ENCODE results near the gene SCARB2.
"Not testable (repeated sequence)": the region's sequence is repeated elsewhere in the genome, so short reads cannot be mapped to it uniquely, and the experiment has no call there.

Gene SCARB2, protein sequence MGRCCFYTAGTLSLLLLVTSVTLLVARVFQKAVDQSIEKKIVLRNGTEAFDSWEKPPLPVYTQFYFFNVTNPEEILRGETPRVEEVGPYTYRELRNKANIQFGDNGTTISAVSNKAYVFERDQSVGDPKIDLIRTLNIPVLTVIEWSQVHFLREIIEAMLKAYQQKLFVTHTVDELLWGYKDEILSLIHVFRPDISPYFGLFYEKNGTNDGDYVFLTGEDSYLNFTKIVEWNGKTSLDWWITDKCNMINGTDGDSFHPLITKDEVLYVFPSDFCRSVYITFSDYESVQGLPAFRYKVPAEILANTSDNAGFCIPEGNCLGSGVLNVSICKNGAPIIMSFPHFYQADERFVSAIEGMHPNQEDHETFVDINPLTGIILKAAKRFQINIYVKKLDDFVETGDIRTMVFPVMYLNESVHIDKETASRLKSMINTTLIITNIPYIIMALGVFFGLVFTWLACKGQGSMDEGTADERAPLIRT

DNA sequence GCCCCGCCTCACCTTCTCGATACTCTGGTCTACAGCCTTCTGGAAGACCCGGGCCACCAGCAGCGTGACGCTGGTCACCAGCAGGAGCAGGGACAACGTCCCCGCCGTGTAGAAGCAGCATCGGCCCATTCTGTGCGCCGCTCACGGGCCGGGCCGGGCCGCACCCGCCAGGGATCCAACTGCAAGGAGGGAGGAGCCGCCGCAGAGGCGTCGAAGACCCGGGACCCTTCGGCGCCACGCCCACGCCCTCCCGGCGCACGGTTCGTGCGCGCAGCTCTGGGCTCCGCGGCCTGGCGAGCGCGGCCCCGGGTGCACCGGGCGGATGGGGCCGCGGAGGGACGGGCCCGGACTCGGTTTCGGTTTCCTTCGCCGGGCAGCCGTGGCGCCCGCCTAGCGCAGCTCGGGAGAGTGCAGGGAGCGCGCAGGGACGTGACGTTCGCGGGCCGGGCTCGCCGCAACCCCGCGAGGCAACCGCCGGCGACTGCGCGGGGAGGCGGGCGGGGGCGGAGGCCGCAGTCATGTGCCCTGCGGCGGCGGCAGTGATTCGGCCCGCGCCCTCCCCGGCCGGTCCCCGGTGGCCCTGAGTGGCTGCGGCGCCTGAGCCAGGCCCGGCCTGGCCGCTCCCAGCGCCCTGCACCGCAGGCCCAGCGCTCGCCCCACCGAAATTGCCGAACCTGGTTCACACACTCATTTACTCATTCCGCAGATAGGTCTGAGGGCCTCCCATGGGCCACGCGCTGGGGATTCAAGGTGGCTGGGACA lies at the start of gene SCARB2:
Gene SCARB2 (minus strand): TSS at position 410 of the 762 bp plus-strand sequence. CDS start 281 bp downstream, at position 129.
- peak within 1 kb of the TSS; percentile 80 for H3K27ac Mint-ChIP-seq
- H3K36me3 Mint-ChIP-seq (ENCODE audit: low read depth) = no peaks in the 10 kb centered on the region
- no peaks in the 10 kb centered on the region for H3K27me3 Mint-ChIP-seq
- H3K4me1 Mint-ChIP-seq = peaks cover 30% of the 10 kb centered on the region
- ATAC-seq (peak; percentile 70), DNase-seq (peak; percentile 69)
- peak within 1 kb of the TSS; percentile 84 for H3K4me3 Mint-ChIP-seq
- no peaks in the 10 kb centered on the region for H3K9me3 Mint-ChIP-seq

DNA sequence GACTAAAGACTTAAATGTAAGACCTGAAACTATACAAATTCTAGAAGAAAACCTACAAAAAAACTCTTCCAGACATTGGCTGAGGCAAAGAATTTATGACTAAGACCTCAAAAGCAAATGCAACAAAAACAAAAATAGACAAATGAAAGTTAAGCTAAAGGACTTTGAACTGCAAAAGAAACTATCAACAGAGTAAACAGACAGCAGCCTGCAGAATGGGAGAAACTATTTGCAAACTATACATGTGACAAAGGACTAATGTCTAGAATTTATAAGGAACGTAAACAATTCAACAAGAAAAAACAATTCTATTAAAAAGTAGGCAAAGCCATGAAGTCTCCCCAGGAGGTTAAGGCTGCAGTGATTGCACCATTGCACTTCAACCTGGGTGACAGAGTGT lies 46.9 kb upstream of the SCARB2 start:
- Mint-ChIP-seq H3K27me3 (no peaks in the 10 kb centered on the region), H3K4me1 (no peaks in the 10 kb centered on the region), H3K27ac (no peak overlapping the region), H3K36me3 (ENCODE audit: low read depth) (no peaks in the 10 kb centered on the region), H3K4me3 (no peak overlapping the region), H3K9me3 (no peaks in the 10 kb centered on the region)
- DNase-seq = no peak
- no peak for ATAC-seq

DNA sequence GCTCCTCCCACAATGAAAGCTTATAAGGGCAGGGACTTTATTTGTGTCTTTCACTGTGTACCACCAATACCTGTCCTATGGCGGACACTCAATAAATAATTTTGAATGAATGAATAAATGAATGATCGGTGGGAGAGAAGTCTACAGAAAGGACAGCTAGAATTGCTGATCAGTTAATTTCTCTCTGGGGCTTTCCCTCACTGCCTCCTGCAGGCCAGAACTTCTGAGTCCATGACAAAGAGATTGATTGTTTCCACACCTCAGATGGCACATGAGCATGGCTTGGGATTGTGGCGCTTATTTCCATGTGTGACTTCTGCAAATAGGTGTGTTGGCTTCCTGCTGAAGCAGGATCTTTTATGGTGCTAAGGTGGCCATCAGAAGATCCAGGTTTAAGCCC lies 44.2 kb upstream of the SCARB2 start:
- no peak overlapping the region for H3K27ac Mint-ChIP-seq
- no peaks in the 10 kb centered on the region for H3K9me3 Mint-ChIP-seq
- H3K4me3 Mint-ChIP-seq = no peak overlapping the region
- no peaks in the 10 kb centered on the region for H3K36me3 Mint-ChIP-seq (ENCODE audit: low read depth)
- DNase-seq (no peak), ATAC-seq (no peak)
- peaks cover 17% of the 10 kb centered on the region for H3K27me3 Mint-ChIP-seq
- no peaks in the 10 kb centered on the region for H3K4me1 Mint-ChIP-seq

DNA sequence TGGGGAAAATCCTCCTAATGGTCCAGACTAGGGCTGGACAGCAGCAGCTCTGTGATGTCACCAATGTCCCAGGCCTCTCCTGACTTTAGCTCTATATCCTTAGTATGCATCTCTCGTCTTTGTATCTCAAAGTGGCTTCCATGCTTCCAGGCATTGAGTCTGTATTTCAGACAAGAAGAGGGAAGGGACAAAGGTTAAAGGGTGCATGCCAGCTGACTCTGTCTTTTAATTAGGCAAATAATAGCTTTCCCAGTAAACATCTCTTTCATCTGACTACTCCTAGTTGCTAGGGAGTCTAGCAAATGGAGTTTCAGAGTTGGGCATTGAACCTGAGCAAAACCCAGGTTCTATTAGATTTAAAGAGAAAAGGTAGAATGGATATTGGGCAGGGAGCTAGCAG lies 43.3 kb upstream of the SCARB2 start:
- Mint-ChIP-seq H3K36me3 (ENCODE audit: low read depth) (no peaks in the 10 kb centered on the region), H3K27ac (no peak overlapping the region), H3K27me3 (peaks cover 24% of the 10 kb centered on the region), H3K4me1 (no peaks in the 10 kb centered on the region), H3K9me3 (no peaks in the 10 kb centered on the region), H3K4me3 (no peak overlapping the region)
- ATAC-seq = no peak
- no peak for DNase-seq

DNA sequence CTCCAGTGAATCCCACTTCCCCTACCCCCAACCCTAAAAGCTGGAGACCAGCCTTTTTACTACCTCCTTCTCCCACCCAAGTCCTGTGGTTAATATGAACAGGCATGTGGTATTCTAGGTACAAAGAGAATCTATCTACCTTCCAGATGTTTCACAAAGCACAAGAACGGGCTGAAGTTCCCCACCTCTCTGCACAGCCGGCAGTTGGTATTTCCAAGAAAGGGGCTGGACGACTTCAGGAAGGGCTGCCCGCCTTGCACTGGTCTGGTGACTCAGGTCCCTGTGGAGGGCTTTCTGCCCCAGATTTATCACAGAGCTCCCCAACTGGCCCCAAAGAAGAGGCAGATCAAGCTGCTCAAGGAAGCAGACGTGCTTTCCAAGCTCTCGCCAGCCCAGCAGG lies 42.4 kb upstream of the SCARB2 start:
- Mint-ChIP-seq H3K9me3 (no peaks in the 10 kb centered on the region), H3K27me3 (peaks cover 29% of the 10 kb centered on the region), H3K4me3 (no peak overlapping the region), H3K4me1 (peaks cover 4% of the 10 kb centered on the region), H3K27ac (no peak overlapping the region), H3K36me3 (ENCODE audit: low read depth) (no peaks in the 10 kb centered on the region)
- ATAC-seq (no peak), DNase-seq (no peak)

DNA sequence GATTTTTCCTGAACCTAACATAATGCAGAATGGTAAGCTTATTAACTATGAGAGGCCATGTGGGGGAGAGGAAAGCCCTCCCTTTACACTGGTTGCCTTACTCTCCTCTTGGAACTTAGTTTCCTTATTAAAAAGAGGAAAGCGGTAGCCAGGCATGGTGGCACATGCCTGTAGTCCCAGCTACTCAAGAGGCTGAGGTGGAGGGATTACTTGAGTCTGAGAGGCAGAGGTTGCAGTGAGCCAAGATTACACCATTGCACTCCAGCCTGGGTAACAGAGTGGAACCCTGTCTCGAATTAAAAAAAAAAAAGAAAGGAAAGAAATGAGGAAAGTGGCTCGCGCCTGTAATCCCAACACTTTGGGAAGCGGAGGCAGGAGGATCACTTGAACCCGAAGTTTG lies 39.9 kb upstream of the SCARB2 start:
- peaks cover 48% of the 10 kb centered on the region for H3K27me3 Mint-ChIP-seq
- no peak overlapping the region for H3K27ac Mint-ChIP-seq
- H3K9me3 Mint-ChIP-seq = no peaks in the 10 kb centered on the region
- H3K4me3 Mint-ChIP-seq = no peak overlapping the region
- peaks cover 7% of the 10 kb centered on the region for H3K4me1 Mint-ChIP-seq
- DNase-seq = no peak
- ATAC-seq = no peak
- H3K36me3 Mint-ChIP-seq (ENCODE audit: low read depth) = no peaks in the 10 kb centered on the region

DNA sequence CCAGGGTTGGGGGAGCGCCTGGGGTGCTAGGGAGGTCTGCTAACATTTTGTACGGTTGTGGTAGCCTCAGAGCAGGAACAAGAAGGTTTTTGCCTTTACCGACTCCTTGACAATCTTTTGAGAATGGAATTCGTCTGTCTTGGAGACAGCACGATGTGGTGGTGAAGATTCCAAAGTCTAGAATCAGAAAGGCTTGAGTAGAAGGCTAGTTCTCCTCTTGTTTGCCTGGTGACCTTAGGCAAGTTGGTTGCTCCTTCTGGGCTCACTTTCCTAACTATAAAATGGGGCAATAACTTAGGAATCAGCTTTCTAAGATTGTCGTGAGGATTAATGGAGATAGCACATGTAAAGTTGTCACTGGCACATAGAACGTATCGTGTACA lies 38.6 kb upstream of the SCARB2 start:
- no peaks in the 10 kb centered on the region for H3K36me3 Mint-ChIP-seq (ENCODE audit: low read depth)
- peaks cover 7% of the 10 kb centered on the region for H3K4me1 Mint-ChIP-seq
- DNase-seq (no peak), ATAC-seq (no peak)
- no peak overlapping the region for H3K27ac Mint-ChIP-seq
- no peaks in the 10 kb centered on the region for H3K9me3 Mint-ChIP-seq
- no peak overlapping the region for H3K4me3 Mint-ChIP-seq
- H3K27me3 Mint-ChIP-seq = peaks cover 53% of the 10 kb centered on the region

DNA sequence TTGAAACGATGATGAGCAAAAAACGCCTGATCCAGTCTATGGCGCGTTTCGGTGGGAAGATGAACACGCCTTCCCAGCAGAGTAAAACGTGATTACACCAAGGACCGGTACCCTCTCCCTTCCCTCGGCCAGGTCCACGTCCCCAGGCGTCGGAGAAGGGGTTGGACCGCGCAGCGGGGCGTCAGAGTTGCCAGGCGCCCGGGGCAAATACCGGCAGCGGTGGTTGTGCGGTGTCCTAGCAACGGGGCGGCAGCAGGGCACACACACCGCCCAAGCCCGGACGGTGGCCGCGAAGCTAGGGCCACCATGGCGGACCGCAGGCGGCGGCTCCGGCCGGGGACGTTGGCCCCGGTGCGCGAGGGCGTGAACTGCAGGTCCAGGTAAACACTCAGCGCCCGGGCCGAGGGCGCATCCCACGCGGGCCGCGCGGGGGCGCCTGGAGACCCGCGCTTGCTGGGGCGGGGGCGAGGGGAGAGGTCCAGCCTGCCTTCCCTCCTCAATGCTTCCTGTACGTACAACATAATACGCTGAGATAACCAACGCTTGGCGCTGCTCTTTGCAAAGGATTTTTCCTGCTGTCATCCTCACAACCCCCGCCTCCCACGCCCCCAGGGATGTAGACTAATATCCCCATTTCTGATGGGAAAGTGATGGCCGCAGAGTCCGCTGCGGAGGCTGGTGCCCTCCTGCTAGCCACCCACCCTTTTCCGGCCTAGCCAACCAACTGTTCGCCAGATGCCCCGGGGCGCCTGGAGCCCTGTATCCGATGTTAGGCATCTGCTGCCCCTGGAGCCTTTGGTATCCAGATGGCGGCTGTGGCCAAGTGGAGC lies 38.0 kb upstream of the SCARB2 start, which contains the start of gene FAM47E:
Gene FAM47E (plus strand): TSS at position 281 of the 830 bp plus-strand sequence. CDS start 26 bp downstream, at position 307.
- DNase-seq (peak; percentile 41), ATAC-seq (peak; percentile 80)
- no peaks in the 10 kb centered on the region for H3K9me3 Mint-ChIP-seq
- H3K4me3 Mint-ChIP-seq = peak within 1 kb of the TSS; percentile 76
- H3K36me3 Mint-ChIP-seq (ENCODE audit: low read depth) = no peaks in the 10 kb centered on the region
- peaks cover 7% of the 10 kb centered on the region for H3K4me1 Mint-ChIP-seq
- peaks cover 53% of the 10 kb centered on the region for H3K27me3 Mint-ChIP-seq
- H3K27ac Mint-ChIP-seq = no peak within 1 kb of the TSS

DNA sequence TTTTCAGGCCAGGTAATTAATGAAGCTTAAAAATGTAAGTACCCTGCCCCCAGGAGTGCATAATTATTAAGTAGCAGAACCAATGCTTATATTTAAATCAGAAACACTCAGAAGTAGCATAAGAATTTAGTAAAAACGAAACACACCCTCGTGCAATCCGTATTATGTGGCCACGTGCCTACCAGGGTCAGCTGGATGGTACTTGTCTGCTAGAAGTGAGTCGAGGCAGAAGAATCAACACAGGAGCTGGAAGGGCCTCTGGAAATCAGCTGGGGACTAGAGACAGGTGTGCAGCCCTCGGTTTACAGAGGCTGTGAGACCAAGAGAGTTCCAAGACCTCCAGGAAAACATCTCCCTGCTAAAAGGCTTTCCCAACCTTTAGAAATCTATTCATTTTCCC lies 37.3 kb upstream of the SCARB2 start:
- Mint-ChIP-seq H3K4me1 (peaks cover 7% of the 10 kb centered on the region), H3K9me3 (no peaks in the 10 kb centered on the region), H3K4me3 (peak overlapping the region; percentile 76), H3K36me3 (ENCODE audit: low read depth) (no peaks in the 10 kb centered on the region), H3K27ac (no peak overlapping the region), H3K27me3 (peaks cover 53% of the 10 kb centered on the region)
- DNase-seq (no peak), ATAC-seq (no peak)

DNA sequence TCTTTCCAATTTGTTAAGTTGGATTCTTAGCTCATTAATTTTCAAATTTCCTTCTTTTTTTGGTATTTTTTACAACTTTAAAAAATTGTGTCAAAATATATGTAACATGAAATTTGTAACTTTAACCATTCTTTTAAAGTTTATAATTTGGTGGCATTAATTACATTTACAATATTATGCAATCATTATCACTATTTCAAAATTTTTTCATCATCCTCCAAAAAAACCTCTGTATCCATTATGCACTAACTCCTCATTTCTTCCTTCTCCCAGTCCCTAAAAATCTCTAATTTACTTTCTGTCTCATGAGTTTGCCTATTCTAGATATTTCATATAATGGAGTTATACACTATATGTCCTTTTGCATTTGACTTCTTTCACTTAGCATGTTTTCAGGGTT lies 33.2 kb upstream of the SCARB2 start:
- no peak for DNase-seq
- H3K4me3 Mint-ChIP-seq = no peak overlapping the region
- H3K36me3 Mint-ChIP-seq (ENCODE audit: low read depth) = no peaks in the 10 kb centered on the region
- ATAC-seq = no peak
- H3K27ac Mint-ChIP-seq = no peak overlapping the region
- H3K9me3 Mint-ChIP-seq = no peaks in the 10 kb centered on the region
- H3K4me1 Mint-ChIP-seq = peaks cover 7% of the 10 kb centered on the region
- peaks cover 29% of the 10 kb centered on the region for H3K27me3 Mint-ChIP-seq

DNA sequence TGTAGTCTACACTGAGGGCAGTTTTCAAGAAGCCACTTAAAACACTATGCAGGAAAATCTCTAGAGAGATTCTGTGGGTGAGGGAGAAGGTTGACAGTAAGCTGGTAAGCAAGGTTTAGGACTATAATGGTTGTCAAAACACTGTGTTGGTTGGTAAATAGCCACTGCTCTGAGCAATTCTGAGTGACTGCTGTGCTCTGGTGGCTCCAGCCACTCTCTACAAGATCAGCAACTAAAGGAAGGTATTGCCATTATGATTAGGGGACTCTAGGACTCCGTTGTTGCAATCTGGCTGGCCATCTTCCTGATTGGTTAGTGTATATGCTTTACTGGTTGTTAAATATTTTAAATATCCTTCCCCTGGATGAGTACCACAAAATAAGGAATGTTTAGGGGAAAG lies 32.4 kb upstream of the SCARB2 start:
- no peak for ATAC-seq
- no peaks in the 10 kb centered on the region for H3K36me3 Mint-ChIP-seq (ENCODE audit: low read depth)
- H3K4me1 Mint-ChIP-seq = peaks cover 3% of the 10 kb centered on the region
- peaks cover 25% of the 10 kb centered on the region for H3K27me3 Mint-ChIP-seq
- DNase-seq = no peak
- H3K27ac Mint-ChIP-seq = no peak overlapping the region
- peaks cover under 1% of the 10 kb centered on the region for H3K9me3 Mint-ChIP-seq
- H3K4me3 Mint-ChIP-seq = no peak overlapping the region

DNA sequence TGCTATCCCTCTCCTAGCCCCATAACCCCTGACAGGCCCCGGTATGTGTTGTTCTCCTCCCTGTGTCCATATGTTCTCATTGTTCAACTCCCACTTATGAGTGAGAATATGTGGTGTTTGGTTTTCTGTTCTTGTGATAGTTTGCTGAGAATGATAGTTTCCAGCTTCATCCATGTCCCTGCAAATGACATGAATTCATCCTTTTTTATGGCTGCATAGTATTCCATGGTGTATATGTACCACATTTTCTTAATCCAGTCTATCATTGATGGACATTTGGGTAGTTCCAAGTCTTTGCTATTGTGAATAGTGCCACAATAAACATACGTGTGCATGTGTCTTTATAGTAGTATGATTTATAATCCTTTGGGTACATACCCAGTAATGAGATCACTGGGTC lies 30.3 kb upstream of the SCARB2 start:
- H3K36me3 Mint-ChIP-seq (ENCODE audit: low read depth); H3K4me1 Mint-ChIP-seq; H3K27me3 Mint-ChIP-seq; ATAC-seq; DNase-seq; H3K4me3 Mint-ChIP-seq; H3K27ac Mint-ChIP-seq: not testable (repeated sequence)
- peaks cover 18% of the 10 kb centered on the region for H3K9me3 Mint-ChIP-seq

DNA sequence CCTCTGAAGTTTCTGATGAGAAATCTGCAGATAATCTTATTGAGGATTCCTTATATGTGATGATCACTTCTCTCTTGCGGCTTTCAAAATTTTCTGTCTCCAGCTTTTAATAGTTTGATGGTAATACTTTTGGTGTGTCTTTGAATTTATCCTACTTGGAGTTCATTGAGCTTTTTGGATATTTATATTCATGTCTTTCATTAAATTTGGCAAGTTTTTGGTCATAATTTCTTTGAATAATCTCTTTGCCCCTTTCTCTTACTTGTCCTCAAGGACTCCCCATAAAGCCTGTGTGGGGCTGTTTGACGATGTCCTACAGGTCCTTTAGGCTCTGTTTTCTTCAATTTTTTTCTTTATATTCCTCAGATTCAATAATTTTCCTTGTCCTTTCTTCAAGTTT lies 26.6 kb upstream of the SCARB2 start:
- Mint-ChIP-seq H3K4me1 (no peaks in the 10 kb centered on the region), H3K27ac (no peak overlapping the region), H3K27me3 (no peaks in the 10 kb centered on the region), H3K4me3 (no peak overlapping the region), H3K9me3 (peaks cover 24% of the 10 kb centered on the region), H3K36me3 (ENCODE audit: low read depth) (no peaks in the 10 kb centered on the region)
- ATAC-seq (no peak), DNase-seq (no peak)

DNA sequence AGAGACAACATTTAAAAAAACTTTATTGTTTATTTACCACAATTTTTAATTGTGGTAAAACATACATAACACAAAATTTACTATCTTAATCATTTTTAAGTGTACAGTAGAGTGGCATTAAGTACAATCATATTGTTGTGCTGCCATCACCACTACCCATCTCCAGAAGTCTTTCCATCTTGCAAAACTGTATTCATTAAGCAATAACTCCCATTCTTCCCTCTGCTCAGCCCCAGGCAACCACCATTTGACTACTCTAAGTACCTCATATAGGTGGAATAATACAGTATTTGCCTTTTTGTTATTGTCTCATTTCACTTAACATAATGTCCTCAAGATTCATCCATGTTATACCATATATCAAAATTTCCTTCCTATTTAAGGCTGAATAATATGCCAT lies 25.1 kb upstream of the SCARB2 start:
- Mint-ChIP-seq H3K27ac (no peak overlapping the region), H3K4me1 (no peaks in the 10 kb centered on the region), H3K27me3 (no peaks in the 10 kb centered on the region), H3K9me3 (peaks cover 24% of the 10 kb centered on the region), H3K4me3 (no peak overlapping the region), H3K36me3 (ENCODE audit: low read depth) (no peaks in the 10 kb centered on the region)
- no peak for DNase-seq
- ATAC-seq = no peak

All from activated naive CD8-positive, alpha-beta T cell treated with anti-CD3 and anti-CD28 coated beads, Interleukin-2, amount 50 U/mL, for 24 hours (primary cell).